Measurements from ENCODE around the gene DENND2D. TPM values are rescaled to one million over a fixed set of nuclear protein-coding genes. Genes with fewer than 3 reads are reported as not detected.
A peak's percentile ranks its signal among the peaks of the same experiment; 100 is the strongest.

DENND2D gene
- total and polyA plus RNA-seq, 10 of the 15 experiments (the other 5 are each of a cell fraction or from before 2014, with no cell fraction given): 149 to 375 (median 172) TPM

GRCh38 chr1:111214884-111215283 is 14.4 kb upstream of the DENND2D start (continued):
- TF ChIP-seq TCF12 (IDR thresholded peaks at IDR 0.05; ENCODE audit: low read depth, low read length) (0 out of 2 replicates have a peak, but pooled peaks have one; percentile 32), EED (IDR thresholded peaks at IDR 0.05; ENCODE audit: low read depth) (peak; percentile 55), WRNIP1 (IDR thresholded peaks at IDR 0.05; ENCODE audit: borderline replicate concordance, low read depth, low read length) (no peak), CBX3 (IDR thresholded peaks at IDR 0.05; ENCODE audit: borderline replicate concordance, low read depth) (no peak), PML (IDR thresholded peaks at IDR 0.05; ENCODE audit: low read length) (no peak), ZNF687 (IDR thresholded peaks at IDR 0.05) (no peak), DPF2 (IDR thresholded peaks at IDR 0.05) (no peak), HDGF (IDR thresholded peaks at IDR 0.05) (0 out of 2 replicates have a peak, but pooled peaks have one; percentile 32), RAD21 (IDR thresholded peaks at IDR 0.05; ENCODE audit: insufficient read depth, low read depth, low read length) (0 out of 2 replicates have a peak, but pooled peaks have one; percentile 9), CUX1 (IDR thresholded peaks at IDR 0.05; ENCODE audit: insufficient replicate concordance, low read depth, low read length) (peak; percentile 43), RBBP5 (conservative IDR thresholded peaks at IDR 0.05) (no peak), CHD4 (IDR thresholded peaks at IDR 0.05) (no peak), CEBPZ (IDR thresholded peaks at IDR 0.05; ENCODE audit: low read depth, low read length) (no peak), ETV6 (conservative IDR thresholded peaks at IDR 0.05 in 1 of 2, IDR thresholded peaks at IDR 0.05 in 1 of 2; ENCODE audit: borderline replicate concordance in 1 of 2, low read depth in 1 of 2) (0 out of 4 replicates have a peak, but pooled peaks of 1 of the 2 experiments have one; percentile 12), SUPT20H (IDR thresholded peaks at IDR 0.05; ENCODE audit: borderline replicate concordance, control insufficient read depth, low read depth, low read length) (no peak), TBL1XR1 (IDR thresholded peaks at IDR 0.05; ENCODE audit: low read depth, low read length) (no peak), STAT1 (conservative IDR thresholded peaks at IDR 0.05) (no peak; the same call in 1 of the 2 replicates), STAT3 (IDR thresholded peaks at IDR 0.05; ENCODE audit: low read depth, low read length) (peak; percentile 4; the same call in 1 of the 2 replicates), NBN (IDR thresholded peaks at IDR 0.05) (peak; percentile 22; the same call in 1 of the 2 replicates)
